OCI-LY3 (cell line): ENCODE results near the gene RNASEL.

Source experiments
- EZH2phosphoT487 ChIP-seq: fragments of 200-600 bp; shearing (Covaris generic); IDR thresholded peaks from 2 replicates; pipeline ENCODE4 v1.6.1; 2018; ENCODE audit warnings: antibody characterized with exemption, mixed run types, low read depth
- TF ChIP-seq, protein P1 (sequence below): fragments of 200-600, 300-600 bp; sonication (generic); IDR thresholded peaks from 2 replicates; pipeline ENCODE4 v1.5.1; 2014; ENCODE audit warnings: antibody characterized with exemption, low read length, low read depth

- TF ChIP-seq EZH2phosphoT487, result no peak
- TF ChIP-seq, protein P1, sequence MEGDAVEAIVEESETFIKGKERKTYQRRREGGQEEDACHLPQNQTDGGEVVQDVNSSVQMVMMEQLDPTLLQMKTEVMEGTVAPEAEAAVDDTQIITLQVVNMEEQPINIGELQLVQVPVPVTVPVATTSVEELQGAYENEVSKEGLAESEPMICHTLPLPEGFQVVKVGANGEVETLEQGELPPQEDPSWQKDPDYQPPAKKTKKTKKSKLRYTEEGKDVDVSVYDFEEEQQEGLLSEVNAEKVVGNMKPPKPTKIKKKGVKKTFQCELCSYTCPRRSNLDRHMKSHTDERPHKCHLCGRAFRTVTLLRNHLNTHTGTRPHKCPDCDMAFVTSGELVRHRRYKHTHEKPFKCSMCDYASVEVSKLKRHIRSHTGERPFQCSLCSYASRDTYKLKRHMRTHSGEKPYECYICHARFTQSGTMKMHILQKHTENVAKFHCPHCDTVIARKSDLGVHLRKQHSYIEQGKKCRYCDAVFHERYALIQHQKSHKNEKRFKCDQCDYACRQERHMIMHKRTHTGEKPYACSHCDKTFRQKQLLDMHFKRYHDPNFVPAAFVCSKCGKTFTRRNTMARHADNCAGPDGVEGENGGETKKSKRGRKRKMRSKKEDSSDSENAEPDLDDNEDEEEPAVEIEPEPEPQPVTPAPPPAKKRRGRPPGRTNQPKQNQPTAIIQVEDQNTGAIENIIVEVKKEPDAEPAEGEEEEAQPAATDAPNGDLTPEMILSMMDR, result no peak
Measured at GRCh38 chr1:182586380-182586779, 2.7 kb downstream of the RNASEL start.
